ENCODE data around the gene CEP63.
"Not testable (repeated sequence)": the region's sequence is repeated elsewhere in the genome, so short reads cannot be mapped to it uniquely, and the experiment has no call there.

Gene CEP63

DNA sequence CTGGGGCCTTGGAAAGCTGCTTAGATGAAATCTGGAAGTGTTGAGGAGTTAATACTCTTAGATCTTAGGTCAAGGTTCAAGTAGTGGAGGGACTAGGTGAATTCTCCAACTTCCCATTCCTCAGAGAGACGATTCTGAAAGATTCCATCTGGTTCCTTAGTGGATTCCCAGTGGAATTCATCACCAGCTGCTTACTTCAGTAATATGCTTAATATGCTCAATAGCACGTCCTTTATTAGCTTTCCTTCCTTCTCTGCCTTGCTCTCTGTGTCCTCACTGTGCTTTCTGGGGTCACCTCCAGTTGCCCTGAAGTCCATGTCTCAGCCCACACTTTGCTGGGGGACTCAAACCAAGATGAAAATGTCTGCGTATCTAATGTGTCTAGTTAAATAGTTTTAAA, 31.0 kb downstream of the CEP63 start:
- DNase-seq (ENCODE audit: low spot score): no peak

DNA sequence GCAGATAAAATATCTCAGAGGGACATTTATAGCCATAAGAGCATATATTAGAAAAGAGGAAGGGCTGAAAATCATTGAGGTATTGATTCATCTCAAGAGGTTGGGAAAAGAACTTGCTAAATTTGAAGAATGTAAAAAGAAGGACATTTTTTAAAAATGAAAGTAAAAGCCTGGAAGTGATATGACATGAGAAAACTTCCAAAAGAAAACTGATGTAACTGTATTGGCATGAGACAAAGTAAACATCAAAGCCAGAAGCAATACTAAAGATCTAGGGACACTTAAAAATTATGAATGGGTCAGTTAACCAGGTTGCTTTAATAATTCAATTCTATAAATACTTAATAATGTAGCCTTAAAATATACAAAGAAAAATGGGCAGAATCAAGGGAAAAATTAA, 31.9 kb downstream of the CEP63 start:
- no peak for DNase-seq (ENCODE audit: low spot score)

DNA sequence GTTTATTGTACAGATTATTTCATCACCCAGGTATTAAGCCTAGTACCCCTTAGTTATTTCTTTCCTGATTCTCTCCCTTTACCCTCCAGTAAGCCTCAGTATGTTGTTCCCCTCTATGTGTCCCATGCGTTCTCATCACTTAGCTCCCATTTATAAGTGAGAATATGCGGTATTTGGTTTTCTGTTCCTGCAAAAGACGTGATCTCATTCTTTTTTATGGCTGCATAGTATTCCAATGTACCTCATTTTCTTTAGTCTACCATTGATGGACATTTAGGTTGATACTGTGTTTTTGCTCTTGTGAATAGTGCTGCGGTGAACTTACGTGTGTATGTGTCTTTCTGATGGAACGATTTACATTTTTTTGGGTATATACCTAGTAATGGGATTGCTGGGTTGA, 36.7 kb downstream of the CEP63 start:
- no peak for DNase-seq (ENCODE audit: low spot score)

DNA sequence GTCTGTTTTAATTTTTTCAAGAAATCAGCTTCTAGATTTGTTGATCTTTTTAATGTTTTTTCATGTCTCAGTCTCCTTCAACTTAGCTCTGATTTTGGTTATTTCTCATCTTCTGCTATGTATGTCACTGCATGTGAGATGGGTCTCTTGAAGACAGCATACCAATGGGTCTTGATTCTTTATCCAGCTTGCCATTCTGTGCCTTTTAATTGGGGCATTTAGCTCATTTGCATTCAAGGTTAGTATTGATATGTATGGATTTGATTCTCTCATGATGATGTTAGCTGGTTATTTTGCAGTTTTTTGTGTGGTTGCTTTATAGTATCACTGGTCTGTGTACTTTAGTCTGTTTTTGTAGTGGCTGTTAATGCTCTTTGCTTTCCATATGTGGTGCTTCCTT, 39.4 kb downstream of the CEP63 start:
- DNase-seq (ENCODE audit: low spot score): no peak

DNA sequence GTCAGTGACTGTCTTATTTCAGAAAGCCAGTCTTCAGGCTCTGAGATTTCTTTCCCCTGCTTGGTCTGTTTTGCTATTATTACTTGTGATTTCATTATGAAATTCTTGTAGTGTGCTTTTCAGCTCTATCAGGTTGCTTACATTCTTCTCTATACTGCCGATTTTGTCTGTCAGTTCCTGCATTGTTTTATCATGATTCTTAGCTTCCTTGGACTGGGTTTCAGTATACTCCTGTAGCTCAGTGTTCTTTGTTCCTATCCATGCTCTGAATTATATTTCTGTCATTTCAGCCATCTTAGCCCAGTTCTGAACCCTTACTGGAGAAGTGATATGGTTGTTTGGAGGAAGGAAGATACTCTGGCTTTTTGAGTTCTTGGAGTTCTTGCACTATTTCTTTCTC, 40.5 kb downstream of the CEP63 start:
- DNase-seq (ENCODE audit: low spot score): no peak

DNA sequence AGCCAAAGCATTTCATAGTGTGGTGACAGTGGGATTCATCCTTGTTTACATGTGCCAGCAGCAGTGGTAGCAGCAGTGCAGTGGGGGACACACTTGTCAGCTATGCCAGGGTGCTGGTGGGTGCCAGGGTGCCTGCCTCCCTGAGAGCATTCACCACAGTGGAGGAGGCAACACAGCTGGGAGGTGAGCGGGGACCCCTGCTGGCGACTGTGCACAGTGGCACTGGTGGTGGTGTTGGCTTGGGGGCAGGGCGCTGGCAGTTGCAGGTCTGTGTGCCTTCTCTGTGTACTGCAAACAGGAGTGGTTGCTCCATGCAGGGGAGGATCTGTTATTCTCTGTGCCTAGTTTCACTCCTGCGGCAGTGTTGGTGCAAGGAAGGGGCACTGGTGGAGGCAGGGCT, 41.2 kb downstream of the CEP63 start:
- DNase-seq (ENCODE audit: low spot score): no peak

DNA sequence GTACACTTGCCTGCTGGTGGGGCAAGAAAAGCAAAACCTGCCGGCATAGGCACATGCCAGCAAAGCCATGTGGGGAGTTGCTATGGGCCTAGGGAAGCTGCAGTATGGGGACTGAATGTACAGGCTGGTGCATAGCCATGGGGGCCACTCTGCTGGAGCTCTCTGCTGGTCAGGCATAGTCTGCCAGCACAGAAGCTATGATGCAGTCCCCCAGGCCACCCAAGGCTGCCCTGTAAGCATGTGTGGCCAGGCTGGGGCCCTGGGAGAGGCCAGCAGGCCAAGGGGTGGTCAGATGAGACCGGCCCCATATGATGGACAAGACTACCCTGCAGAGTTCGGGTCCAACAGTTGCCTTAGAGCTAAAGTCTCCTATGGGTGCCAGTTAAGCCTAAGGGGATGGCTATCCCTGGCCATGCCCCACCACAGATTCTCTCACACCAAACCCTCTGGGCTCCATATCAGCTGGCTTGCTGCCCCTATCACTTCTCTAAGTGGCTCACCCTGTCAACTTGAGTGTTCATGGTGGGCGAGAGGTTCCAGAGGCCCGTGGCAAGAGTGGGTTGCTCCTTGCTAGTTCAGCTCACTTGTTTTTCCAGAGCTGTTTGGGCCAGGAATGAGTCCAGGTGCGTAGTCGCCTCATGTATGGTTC, 41.8 kb downstream of the CEP63 start:
- DNase-seq (ENCODE audit: low spot score): no peak

DNA sequence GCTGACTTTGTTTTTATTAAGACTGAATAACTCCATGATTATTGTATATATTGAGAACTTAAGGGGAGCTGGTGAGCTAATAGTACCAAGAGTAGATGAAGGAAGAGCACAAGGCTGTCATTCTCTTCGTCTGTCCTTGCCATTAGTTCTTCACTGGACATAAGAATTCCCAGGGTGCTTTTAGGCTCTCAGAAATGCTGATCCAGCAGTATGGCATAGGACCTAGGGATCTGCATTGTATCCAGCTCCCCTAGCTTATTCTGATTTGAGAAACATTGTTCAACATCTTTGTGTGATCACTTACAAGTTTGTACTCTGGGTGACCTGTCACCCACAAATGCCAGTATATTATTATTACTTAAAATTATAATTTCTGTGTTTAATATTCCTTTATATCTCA, 47.6 kb downstream of the CEP63 start:
- DNase-seq (ENCODE audit: low spot score): no peak

DNA sequence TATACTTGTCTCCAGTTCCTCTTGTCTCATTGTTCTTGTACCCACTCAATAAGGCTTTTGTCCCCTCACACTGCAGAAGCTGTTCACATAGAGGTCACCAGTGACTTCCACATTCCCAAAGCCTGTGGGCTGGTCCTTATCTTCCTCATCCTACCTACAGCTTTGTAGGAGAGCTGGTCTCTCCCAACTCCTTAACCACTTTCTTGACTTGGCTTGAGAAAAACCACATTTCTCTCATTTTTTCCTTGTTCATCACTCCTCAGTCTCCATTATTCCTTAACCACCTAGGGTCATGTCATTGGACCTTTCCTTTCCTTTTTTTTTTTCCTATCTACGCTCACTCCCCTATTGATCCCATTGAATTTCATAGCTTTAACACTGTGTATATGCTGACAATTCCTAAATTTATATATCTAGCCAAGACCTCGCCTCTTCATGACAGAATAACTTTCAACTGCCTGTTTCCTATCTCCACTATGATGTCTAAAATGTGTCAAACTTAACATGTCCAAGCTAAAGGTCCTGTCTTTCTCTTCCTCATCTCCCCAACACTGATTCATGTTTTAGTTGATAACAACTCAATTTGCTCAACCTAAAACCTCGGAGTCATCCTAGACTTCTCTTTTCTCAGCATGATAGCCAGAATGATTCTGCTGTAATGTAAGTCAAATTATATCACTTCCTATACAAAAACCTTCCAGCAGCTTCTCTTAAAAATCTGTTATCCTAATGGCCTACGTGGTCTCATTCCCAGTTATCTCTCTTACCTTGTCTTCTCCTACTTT, 49.5 kb downstream of the CEP63 start:
- no peak for DNase-seq (ENCODE audit: low spot score)

DNA sequence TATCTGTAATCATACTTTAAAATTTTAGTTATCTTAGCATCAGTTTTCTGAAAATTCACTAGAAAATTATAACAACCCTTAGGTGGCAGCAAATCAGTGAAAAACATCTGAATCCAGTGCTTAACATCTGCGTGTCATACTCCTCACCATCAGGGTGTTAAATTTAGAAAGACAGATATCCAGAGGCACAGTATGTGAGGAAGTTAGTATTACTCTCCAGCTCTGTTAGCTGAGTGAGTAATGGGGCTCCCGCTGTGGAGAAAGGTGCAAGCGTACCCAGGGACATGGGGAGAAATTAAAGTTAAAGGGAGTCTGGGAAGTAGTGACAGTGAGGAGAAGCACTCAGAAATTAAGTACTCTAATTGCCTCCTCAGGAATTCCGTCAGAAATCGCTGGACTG, 50.9 kb downstream of the CEP63 start:
- DNase-seq (ENCODE audit: low spot score): no peak

DNA sequence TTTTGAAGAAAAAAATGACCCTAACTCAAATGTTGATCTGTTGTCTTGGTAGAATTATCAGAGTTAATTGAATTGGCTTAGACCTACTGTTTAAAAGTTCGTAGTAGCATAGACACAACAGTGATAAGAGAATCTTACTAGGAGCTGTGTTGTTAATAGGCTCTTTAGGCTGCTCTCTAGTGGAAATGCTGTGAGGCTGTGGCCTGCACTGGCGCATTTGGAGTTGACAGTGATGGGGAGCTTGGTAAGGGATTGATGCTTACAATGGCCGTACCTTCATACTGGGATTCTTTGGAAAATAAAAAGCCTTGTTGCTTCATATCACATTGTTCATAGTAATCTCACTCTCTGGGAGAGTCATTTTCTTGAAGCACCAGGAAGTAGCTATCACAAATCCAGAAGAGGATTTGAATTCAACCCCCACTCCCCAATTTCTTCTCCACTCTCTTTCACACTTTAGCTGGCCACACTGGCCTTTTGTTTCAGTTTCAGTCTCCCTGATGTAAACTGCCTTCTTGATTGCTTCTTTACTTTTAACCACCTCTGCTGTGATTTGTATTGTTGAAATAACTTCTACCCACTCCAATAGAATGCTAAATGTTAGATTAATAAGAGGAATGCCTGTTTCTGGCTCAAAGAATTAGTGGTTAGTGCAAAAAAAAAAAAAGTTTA, 56.6 kb downstream of the CEP63 start:
- DNase-seq (ENCODE audit: low spot score): no peak

DNA sequence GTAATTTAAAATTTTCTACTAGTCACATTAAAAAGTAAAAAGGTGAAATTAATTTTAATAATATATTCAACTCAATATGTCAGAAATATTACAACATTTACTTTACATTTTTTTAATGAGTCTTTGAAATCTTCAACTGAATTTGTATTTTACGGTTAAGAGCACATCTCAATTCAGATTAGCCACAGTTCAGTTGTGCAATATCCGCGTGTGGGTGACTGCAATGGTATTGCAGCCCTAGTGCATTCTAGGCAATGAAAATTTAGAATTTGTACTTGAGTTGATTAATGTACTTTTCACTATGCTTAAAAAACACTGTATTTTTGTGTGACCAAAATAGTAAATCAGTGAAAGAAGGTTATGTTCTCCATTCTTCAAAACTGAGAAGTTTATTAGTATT, 57.3 kb downstream of the CEP63 start:
- no peak for DNase-seq (ENCODE audit: low spot score)

DNA sequence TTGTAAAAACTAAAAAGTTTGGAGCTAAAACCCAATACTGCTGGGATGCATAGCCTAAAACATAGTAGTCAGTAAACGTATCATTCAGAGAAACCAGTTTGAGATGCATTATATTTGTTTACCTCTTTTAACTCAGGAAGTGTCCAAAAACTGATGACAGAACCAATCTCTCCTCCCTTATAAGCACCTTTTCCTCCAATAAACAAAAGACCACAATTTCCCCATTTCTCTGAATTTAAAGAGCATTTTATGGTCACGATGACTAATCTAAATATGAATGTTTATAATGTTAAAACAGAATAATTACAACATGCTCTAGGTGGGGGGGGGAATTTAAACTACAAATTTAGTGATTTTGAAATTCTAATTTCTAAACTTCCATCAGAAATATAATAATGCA, 58.5 kb downstream of the CEP63 start:
- no peak for DNase-seq (ENCODE audit: low spot score)

DNA sequence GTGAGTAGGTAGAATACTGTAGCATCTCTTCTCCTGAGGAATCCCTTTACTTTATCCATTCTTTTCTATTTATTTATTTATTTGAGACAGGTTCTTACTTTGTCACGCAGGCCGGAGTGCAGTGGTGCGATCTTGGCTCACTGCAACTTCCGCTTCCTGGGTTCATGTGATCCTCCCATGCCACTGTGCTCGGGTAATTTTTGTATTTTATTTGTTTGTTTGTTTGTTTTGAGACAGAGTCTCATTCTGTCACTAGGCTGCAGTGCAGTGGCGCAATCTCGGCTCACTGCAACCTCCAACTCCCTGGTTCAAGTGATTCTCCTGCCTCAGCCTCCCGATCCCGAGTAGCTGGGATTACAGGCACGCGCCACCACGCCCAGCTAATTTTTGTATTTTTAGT, 58.9 kb downstream of the CEP63 start:
- not testable (repeated sequence) for DNase-seq (ENCODE audit: low spot score)

DNA sequence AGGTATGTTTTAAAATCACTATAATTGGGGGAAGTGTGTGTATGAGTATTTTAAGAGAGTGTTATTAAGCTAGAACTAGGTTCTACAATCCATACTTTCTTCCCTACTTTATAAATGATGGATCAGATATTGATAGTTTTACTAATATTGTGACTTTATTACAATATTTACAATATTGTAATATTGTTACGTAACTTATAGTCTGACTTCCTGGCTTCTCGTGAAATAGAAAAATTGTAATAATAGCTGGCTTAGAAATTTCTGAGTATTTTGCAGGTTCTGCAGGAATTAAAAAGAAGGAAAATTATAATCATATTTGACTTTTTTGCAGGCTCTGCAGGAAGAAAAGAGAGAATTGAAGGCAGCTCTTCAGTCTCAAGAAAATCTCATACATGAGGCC, 60.0 kb downstream of the CEP63 start:
- no peak for DNase-seq (ENCODE audit: low spot score)

DNA sequence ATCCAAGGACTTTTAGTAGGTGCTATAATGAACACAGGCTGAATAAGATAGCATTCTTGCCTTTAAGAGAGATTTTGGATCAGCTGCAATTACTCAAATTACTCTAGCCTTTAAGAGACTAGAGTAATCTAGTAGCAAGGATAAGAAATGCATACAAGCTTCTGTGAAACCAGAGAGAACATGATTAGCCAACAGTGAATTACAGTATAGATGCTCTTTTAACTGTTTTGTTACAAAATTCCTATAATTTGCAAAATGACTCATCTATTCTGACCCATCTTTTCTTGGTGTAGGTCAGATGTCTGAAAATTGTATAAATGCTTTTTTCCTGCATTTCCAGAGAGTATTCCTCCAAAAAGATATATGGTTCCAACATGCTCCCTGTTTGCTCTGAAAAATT, 66.9 kb downstream of the CEP63 start:
- DNase-seq (ENCODE audit: low spot score): no peak

DNA sequence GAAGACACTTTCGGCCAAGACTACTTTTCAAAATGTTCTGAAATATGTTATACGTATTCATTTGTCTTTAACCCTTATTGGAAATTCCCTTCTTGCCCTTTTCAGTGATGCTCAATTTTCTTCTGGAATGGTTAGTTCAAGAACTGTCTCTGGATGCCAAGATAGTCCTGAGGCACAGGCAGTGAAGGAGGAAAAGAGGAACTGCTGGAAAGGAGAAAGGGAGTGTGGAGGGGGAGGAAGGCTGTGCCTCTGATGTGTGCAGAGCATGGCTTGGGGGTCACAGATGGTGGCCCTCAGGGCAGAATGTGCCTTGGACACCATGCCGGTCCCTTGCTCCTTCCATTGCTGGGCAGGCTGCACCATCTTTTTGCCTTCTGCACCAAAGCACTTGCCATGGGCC, 73.7 kb downstream of the CEP63 start:
- no peak for DNase-seq (ENCODE audit: low spot score)

DNA sequence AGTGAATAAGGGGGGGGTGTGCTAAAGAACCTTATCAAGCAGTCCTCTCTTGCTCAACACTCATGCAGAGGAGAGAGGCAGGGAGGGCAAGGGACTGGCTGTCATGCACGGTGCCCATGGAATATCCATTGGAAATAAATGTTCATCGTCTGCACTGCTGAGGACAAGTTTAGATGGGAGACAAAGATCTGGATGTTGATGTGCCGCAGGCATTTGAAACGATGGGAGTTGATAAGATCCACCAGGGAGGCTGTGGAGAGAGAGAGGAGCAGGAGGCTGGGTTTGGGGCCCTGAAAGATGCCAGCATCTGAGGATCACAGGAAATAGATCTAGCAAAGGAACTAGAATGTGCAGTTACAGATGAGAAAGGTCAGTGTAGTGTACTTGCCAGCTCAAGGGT, 76.2 kb downstream of the CEP63 start:
- DNase-seq (ENCODE audit: low spot score): no peak

DNA sequence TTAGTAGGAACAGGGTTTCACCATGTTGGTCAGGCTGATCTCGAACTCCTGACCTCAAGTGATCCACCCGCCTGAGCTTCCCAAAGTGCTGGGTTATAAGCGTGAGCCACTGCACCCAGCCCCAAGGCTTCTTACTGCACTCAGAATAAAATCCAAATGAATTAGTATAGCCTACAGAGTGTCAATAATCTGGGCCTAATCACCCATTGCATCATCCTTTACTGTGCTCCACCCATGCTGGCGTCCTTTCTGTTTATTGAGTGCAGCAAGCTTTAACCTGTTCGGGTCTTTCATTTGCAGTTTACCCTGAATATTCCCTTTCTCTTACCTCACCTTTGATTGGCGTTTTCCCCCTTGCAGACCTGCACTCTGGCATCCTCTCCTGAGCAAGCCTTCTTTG, 77.7 kb downstream of the CEP63 start:
- no peak for DNase-seq (ENCODE audit: low spot score)

DNA sequence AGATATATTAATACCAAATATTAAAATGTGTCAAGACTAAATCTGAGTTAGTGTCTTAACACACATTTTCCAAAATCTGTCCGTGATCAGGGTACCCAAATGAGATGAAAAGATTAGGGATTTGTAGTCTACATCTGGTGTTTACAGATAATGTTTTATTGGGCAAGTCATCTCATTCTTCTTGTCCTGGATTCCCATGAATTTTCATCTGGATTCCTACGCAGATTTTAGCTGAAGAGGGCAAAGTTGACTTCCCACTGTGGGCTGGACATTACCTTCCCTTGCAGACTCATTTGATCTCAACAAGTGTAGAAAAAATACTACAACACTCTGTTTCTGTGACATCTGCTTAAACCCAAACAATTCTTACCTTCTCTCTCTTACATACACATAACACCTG, 79.1 kb downstream of the CEP63 start:
- no peak for DNase-seq (ENCODE audit: low spot score)

DNA sequence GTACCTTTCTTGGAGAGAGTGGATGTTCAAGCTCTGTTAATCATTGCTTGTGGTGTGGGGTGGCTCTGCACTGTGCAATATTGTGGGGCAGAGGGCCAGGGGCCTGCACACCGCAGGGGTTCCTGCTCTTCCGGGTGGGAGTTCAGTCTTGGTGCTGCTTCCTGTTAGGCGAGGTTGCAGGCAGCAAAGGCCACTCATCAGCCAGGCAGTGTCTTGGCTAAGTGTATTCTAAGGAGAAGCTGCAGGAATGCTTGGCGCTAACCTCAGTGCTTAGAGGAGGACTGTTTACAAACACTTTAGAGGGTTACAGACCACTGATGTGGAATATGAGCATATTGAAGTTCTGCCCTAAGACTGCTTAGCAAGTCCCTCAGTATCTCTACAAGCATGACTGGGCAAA, 81.7 kb downstream of the CEP63 start:
- DNase-seq (ENCODE audit: low spot score): no peak

DNA sequence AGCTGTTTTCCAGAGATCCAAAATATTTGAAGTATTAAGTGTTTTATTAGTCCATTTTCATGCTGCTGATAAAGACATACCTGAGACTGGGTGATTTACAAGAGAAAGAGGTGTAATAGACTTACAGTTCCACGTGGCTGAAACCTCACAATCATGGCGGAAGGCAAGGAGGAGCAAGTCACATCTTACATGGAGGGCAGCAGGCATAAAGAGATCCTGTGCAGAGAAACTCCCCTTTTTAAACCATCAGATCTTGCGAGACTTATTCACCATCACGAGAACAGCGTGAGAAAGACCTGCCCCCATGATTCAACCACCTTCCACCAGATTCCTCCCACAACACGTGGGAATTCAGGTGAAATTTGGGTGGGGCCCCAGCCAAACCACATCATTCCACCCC, 82.9 kb downstream of the CEP63 start:
- no peak for DNase-seq (ENCODE audit: low spot score)

DNA sequence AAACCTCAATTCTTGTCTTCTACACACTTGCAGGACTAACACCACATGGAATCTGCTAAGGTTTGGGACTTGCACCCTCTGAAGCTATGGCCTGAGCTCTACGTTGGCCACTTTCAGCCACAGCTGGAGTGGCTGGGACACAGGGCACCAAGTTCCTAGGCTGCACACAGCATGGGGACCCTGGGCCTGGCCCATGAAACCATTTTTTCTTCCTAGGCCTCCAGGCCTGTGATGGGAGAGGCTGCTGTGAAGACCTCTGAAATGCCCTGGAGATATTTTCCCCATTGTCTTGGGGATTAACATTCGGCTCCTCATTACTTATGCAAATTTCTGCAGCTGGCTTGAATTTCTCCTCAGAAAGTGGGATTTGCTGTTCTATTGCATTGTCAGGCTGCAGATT, 84.0 kb downstream of the CEP63 start:
- DNase-seq (ENCODE audit: low spot score): not testable (repeated sequence)

DNA sequence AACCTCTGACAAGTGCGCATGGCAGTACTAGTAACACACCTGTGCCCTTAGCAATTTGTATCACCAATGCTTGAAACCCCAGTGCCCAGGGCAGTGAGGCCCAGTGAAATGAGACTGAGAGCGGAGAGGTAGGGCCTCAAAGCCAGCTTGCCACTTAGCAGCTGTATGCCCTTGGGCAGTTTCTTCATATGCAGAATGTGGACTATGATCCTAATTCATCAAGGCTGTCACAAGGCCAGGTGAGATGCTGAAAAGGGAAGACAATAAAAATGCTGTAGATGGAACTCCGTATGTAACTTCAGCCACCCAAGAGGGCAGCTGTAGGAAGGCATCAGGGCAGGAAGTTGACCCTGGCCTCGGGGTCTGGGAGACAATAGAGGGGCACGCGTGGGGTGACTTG, 90.6 kb downstream of the CEP63 start:
- no peak for DNase-seq (ENCODE audit: low spot score)
